GM23338 (cell line): ENCODE data around the gene TFCP2.

Source experiments
- EZH2 ChIP-seq: fragments of 200-600 bp; sonication (generic); IDR thresholded peaks from one replicate; pipeline ENCODE4 v1.8.0; 2017; ENCODE audit warnings: antibody characterized with exemption, mild to moderate bottlenecking, low read depth; ENCODE audit not compliant: unreplicated experiment
- EZH2phosphoT487 ChIP-seq: fragments of 200-600 bp; sonication (generic); IDR thresholded peaks from one replicate; pipeline ENCODE4 v1.8.1; 2018; ENCODE audit warnings: antibody characterized with exemption; ENCODE audit not compliant: unreplicated experiment
- POLR2AphosphoS5 ChIP-seq: IDR thresholded peaks from 2 replicates; pipeline ENCODE4 v1.6.1; 2016; ENCODE audit warnings: antibody characterized with exemption, low read depth
- TF ChIP-seq, protein P1 (sequence below), 2 experiments: fragments of 200-600 bp in 1 of 2; sonication (generic) in 1 of 2; conservative IDR thresholded peaks; 2 replicates each; pipeline versions ENCODE4 v1.5.1 to v1.6.1; 2016 to 2017; ENCODE audit warnings: antibody characterized with exemption in 2 of 2, low read depth in 2 of 2, mild to moderate bottlenecking in 2 of 2, moderate library complexity in 1 of 2
- TF ChIP-seq, protein P2 (sequence below): IDR thresholded peaks from one replicate; pipeline ENCODE4 v1.6.1; 2018; ENCODE audit warnings: antibody characterized with exemption; ENCODE audit not compliant: unreplicated experiment

DNA sequence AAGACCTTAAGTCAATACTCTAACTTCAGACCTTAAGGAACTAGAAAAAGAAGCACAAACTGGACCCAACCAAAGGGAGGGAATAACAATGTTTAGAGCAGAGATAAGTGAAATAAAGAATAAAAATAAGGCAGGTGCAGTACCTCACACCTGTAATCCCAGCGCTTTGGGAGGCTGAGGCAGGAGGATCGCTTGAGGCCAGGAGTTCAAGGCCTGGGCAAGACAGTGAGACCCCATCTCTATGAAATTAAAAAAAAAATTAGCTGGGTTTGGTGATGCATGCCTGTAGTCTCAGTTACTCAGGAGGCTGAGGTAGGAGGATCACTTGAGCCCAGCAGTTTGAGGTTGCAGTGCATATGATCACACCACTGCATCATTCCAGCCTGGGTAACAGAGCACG is 9.1 kb downstream of the TFCP2 start:
- TF ChIP-seq, protein P1, sequence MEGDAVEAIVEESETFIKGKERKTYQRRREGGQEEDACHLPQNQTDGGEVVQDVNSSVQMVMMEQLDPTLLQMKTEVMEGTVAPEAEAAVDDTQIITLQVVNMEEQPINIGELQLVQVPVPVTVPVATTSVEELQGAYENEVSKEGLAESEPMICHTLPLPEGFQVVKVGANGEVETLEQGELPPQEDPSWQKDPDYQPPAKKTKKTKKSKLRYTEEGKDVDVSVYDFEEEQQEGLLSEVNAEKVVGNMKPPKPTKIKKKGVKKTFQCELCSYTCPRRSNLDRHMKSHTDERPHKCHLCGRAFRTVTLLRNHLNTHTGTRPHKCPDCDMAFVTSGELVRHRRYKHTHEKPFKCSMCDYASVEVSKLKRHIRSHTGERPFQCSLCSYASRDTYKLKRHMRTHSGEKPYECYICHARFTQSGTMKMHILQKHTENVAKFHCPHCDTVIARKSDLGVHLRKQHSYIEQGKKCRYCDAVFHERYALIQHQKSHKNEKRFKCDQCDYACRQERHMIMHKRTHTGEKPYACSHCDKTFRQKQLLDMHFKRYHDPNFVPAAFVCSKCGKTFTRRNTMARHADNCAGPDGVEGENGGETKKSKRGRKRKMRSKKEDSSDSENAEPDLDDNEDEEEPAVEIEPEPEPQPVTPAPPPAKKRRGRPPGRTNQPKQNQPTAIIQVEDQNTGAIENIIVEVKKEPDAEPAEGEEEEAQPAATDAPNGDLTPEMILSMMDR (conservative IDR thresholded peaks at IDR 0.05; ENCODE audit: low read depth in 2 of 2): no peak
- TF ChIP-seq, protein P2, sequence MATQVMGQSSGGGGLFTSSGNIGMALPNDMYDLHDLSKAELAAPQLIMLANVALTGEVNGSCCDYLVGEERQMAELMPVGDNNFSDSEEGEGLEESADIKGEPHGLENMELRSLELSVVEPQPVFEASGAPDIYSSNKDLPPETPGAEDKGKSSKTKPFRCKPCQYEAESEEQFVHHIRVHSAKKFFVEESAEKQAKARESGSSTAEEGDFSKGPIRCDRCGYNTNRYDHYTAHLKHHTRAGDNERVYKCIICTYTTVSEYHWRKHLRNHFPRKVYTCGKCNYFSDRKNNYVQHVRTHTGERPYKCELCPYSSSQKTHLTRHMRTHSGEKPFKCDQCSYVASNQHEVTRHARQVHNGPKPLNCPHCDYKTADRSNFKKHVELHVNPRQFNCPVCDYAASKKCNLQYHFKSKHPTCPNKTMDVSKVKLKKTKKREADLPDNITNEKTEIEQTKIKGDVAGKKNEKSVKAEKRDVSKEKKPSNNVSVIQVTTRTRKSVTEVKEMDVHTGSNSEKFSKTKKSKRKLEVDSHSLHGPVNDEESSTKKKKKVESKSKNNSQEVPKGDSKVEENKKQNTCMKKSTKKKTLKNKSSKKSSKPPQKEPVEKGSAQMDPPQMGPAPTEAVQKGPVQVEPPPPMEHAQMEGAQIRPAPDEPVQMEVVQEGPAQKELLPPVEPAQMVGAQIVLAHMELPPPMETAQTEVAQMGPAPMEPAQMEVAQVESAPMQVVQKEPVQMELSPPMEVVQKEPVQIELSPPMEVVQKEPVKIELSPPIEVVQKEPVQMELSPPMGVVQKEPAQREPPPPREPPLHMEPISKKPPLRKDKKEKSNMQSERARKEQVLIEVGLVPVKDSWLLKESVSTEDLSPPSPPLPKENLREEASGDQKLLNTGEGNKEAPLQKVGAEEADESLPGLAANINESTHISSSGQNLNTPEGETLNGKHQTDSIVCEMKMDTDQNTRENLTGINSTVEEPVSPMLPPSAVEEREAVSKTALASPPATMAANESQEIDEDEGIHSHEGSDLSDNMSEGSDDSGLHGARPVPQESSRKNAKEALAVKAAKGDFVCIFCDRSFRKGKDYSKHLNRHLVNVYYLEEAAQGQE: no peak
- TF ChIP-seq POLR2AphosphoS5 (no peak), EZH2 (no peak), EZH2phosphoT487 (no peak)
